DOHH2 (cell line): ENCODE measurements around the gene PPP1R13B.

Experiments
- EZH2phosphoT487 ChIP-seq: fragments of 200-600 bp; sonication (generic); IDR thresholded peaks from 2 replicates; pipeline ENCODE4 v1.6.1; 2017; ENCODE audit warnings: borderline replicate concordance, mild to moderate bottlenecking, antibody characterized with exemption, low read length, moderate library complexity, mixed read lengths
- TF ChIP-seq, protein P1 (sequence below): fragments of 200-600 bp; sonication (generic); IDR thresholded peaks from one replicate; pipeline ENCODE4 v1.5.1; 2014; ENCODE audit warnings: antibody characterized with exemption, mild to moderate bottlenecking, low read depth, low read length; ENCODE audit not compliant: poor library complexity, severe bottlenecking

DNA sequence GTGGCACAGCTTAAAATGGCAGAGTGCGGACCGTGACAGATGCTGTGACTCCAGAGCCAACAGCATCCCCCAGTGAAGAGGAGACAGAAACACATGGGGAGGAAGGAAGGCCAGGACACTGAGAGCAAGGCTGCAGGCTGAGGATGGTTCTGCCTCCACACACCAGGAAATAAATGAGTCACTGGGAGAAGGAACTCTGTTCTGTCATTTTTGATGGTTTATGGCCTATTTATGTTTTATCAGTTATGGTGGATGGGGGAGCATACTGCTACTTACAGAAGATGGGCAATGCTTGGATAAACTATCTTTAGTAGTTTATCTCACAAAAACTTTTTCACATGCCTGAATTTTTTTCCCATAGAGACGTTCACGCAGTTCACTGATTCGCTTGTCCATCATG lies 97.9 kb downstream of the PPP1R13B start:
- TF ChIP-seq, protein P1, sequence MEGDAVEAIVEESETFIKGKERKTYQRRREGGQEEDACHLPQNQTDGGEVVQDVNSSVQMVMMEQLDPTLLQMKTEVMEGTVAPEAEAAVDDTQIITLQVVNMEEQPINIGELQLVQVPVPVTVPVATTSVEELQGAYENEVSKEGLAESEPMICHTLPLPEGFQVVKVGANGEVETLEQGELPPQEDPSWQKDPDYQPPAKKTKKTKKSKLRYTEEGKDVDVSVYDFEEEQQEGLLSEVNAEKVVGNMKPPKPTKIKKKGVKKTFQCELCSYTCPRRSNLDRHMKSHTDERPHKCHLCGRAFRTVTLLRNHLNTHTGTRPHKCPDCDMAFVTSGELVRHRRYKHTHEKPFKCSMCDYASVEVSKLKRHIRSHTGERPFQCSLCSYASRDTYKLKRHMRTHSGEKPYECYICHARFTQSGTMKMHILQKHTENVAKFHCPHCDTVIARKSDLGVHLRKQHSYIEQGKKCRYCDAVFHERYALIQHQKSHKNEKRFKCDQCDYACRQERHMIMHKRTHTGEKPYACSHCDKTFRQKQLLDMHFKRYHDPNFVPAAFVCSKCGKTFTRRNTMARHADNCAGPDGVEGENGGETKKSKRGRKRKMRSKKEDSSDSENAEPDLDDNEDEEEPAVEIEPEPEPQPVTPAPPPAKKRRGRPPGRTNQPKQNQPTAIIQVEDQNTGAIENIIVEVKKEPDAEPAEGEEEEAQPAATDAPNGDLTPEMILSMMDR, result no peak
- TF ChIP-seq EZH2phosphoT487, result no peak
